Body of pancreas (tissue), 4 donors: Measurements from ENCODE around the gene ZFAND3. TPM values are rescaled to one million over a fixed set of nuclear protein-coding genes. Genes with fewer than 3 reads are reported as not detected.

Experiments
- ATAC-seq: fragments of 150-250 bp; one replicate; pipeline ENCODE4 v1.9.1; 2016
- DNase-seq, 4 donors: peaks; one replicate each; pipeline ENCODE4 v3.0.0-alpha.2; 2019
- H3K27ac ChIP-seq, 4 donors: fragments of 200-600 bp; sonication (generic); 1 replicate in 3 of 4; 2 replicates in 1 of 4; pipeline versions ENCODE4 v1.5.1 to v1.6.1; 2016 to 2019; ENCODE audit warnings: mild to moderate bottlenecking in 1 of 4, mixed read lengths in 1 of 4, moderate library complexity in 1 of 4
- H3K27me3 ChIP-seq, 2 donors: fragments of 200-600 bp; sonication (generic); one replicate each; pipeline ENCODE4 v1.6.0; 2016; ENCODE audit warnings: mild to moderate bottlenecking in 1 of 2
- H3K36me3 ChIP-seq, 2 donors: fragments of 200-600 bp; sonication (generic); replicated peaks in 1 of 2; 2 replicates each; pipeline ENCODE4 v1.5.1; 2016; ENCODE audit warnings: low read depth in 2 of 2; ENCODE audit not compliant: insufficient read depth in 1 of 2
- H3K4me1 ChIP-seq: fragments of 200-600 bp; sonication (generic); one replicate; pipeline ENCODE4 v1.6.0; 2016
- H3K4me3 ChIP-seq, 2 donors: fragments of 200-600 bp; sonication (generic); 1 replicate in 1 of 2; 2 replicates in 1 of 2; pipeline ENCODE4 v1.5.1; 2016 to 2019
- H3K9me3 ChIP-seq, 3 donors: fragments of 200-600 bp; sonication (generic); 1 replicate in 2 of 3; 2 replicates in 1 of 3; pipeline ENCODE4 v1.5.1; 2016
- CTCF ChIP-seq, 7 experiments: fragments of 450-650 bp in 4 of 7; fragments of 200-600 bp in 3 of 7; sonication (generic) in 3 of 7; IDR thresholded peaks; one replicate each; pipeline ENCODE4 v1.5.1; 2016 to 2019; ENCODE audit warnings: antibody characterized with exemption in 7 of 7
- POLR2A ChIP-seq, 3 donors: fragments of 450-650 bp; IDR thresholded peaks; one replicate each; pipeline ENCODE4 v1.6.1; 2016; ENCODE audit warnings: antibody characterized with exemption in 3 of 3, mild to moderate bottlenecking in 2 of 3
- WGBS, 2 donors: methylation state at CpG; one replicate each; pipeline ENCODE4 v1.1.5; 2017; 5-methylcytosine and 5-hydroxymethylcytosine counted together
- intact Hi-C: fragments of 100-400 bp; cut with DNase I; formaldehyde crosslinking; loops from one replicate; pipeline ENCODE4 v1.15.1; 2023
- total RNA-seq, 2 donors: library from RNA; depleted of rRNA; stranded (reverse); fragments of >200 nt; gene quantifications; one replicate each; pipeline ENCODE4 v1.1.0, GENCODE V29; 2016

Gene ZFAND3
- total RNA-seq, 2 donors from 2014 or later, result 20.8 to 27.0 TPM

- Histone ChIP-seq H3K4me1 (no peaks in the 10 kb centered on the region), H3K36me3 (no peaks in the 10 kb centered on the region), H3K27me3 (no peaks in the 10 kb centered on the region), H3K4me3 (no peak overlapping the region), H3K27ac (no peak overlapping the region), H3K9me3 (no peaks in the 10 kb centered on the region)
- DNase-seq (no peak), ATAC-seq (no peak)
- TF ChIP-seq CTCF (IDR thresholded peaks at IDR 0.05) (no peak), POLR2A (IDR thresholded peaks at IDR 0.05) (no peak)
- intact Hi-C loops, result no loop called here
- 86 to 90% methylated on average over 5 of the region's 5 CpGs for WGBS, 2 donors
These were observed 77.8 kb downstream of the ZFAND3 start for GRCh38 chr6:37897321-37897720.

- no peaks in the 10 kb centered on the region for H3K4me1 ChIP-seq
- DNase-seq (no peak), ATAC-seq (no peak)
- H3K4me3 ChIP-seq, result no peak overlapping the region
- H3K27ac ChIP-seq, result no peak overlapping the region
- TF ChIP-seq POLR2A (IDR thresholded peaks at IDR 0.05) (no peak), CTCF (IDR thresholded peaks at IDR 0.05) (no peak)
- H3K9me3 ChIP-seq, result no peaks in the 10 kb centered on the region
- no peaks in the 10 kb centered on the region for H3K27me3 ChIP-seq
- H3K36me3 ChIP-seq, result no peaks in the 10 kb centered on the region
- WGBS, 2 donors, result 73 to 91% methylated on average over 4 of the region's 4 CpGs
- intact Hi-C loops, result no loop called here
These were observed 78.4 kb downstream of the ZFAND3 start for GRCh38 chr6:37897818-37898515.

- no peaks in the 10 kb centered on the region for H3K36me3 ChIP-seq
- H3K4me3 ChIP-seq, result no peak overlapping the region
- no peaks in the 10 kb centered on the region for H3K27me3 ChIP-seq
- TF ChIP-seq POLR2A (IDR thresholded peaks at IDR 0.05) (no peak), CTCF (IDR thresholded peaks at IDR 0.05) (no peak)
- DNase-seq (no peak), ATAC-seq (no peak)
- no peaks in the 10 kb centered on the region for H3K9me3 ChIP-seq
- WGBS, 2 donors, result 73 to 76% methylated on average over 9 of the region's 9 CpGs
- H3K4me1 ChIP-seq, result no peaks in the 10 kb centered on the region
- no peak overlapping the region for H3K27ac ChIP-seq
- intact Hi-C loops, result no loop called here
These were observed 84.1 kb downstream of the ZFAND3 start for GRCh38 chr6:37903351-37904340.

GRCh38 chr6:37904590-37904989 is 85.1 kb downstream of the ZFAND3 start:
- 94 to 96% methylated on average over 3 of the region's 3 CpGs for WGBS, 2 donors
- no peak for DNase-seq
- H3K4me1 ChIP-seq, result no peaks in the 10 kb centered on the region

More at GRCh38 chr6:37904590-37904989, 85.1 kb downstream of the ZFAND3 start:
- Histone ChIP-seq H3K27ac (no peak overlapping the region), H3K4me3 (no peak overlapping the region), H3K9me3 (no peaks in the 10 kb centered on the region), H3K27me3 (no peaks in the 10 kb centered on the region), H3K36me3 (no peaks in the 10 kb centered on the region)
- intact Hi-C loops, result no loop called here
- no peak for ATAC-seq
- TF ChIP-seq POLR2A (IDR thresholded peaks at IDR 0.05) (no peak), CTCF (IDR thresholded peaks at IDR 0.05) (no peak)
